ENCODE data around the gene EPHB1. TPM values are rescaled to one million over a fixed set of nuclear protein-coding genes. Genes with fewer than 3 reads are reported as not detected.

Gene EPHB1
- total RNA-seq, 1 experiment from 2014 or later: 7.0 TPM

- Mint-ChIP-seq H3K36me3 (no peaks in the 10 kb centered on the region), H3K27ac (no peak overlapping the region), H3K4me1 (peaks cover 20% of the 10 kb centered on the region), H3K4me3 (peak overlapping the region; percentile 96), H3K9me3 (no peaks in the 10 kb centered on the region), H3K27me3 (ENCODE audit: low read depth) (peaks cover 66% of the 10 kb centered on the region)
- ATAC-seq: no peak
- DNase-seq (ENCODE audit: low spot score): peak; percentile 30
- ChIA-PET CTCF (interaction anchor here (0.7 to 4.2 kb wide), 7 partner anchors 40 to 717 kb away, joined by 3 to 85 read pairs (median 41); no protein-coding TSS in a partner anchor), POLR2A (interaction anchor here (0.5 kb wide), 1 partner anchor 423 kb away, joined by 3 read pairs; no protein-coding TSS in a partner anchor)
- no peak for TF ChIP-seq FOXK1 (CRISPR knock-in tag; IDR thresholded peaks at IDR 0.05)
- TF ChIP-seq IRF2 (CRISPR knock-in tag; IDR thresholded peaks at IDR 0.05; ENCODE audit: borderline replicate concordance, low read depth): no peak
- TF ChIP-seq, protein P1, sequence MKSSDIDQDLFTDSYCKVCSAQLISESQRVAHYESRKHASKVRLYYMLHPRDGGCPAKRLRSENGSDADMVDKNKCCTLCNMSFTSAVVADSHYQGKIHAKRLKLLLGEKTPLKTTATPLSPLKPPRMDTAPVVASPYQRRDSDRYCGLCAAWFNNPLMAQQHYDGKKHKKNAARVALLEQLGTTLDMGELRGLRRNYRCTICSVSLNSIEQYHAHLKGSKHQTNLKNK (CRISPR knock-in tag; IDR thresholded peaks at IDR 0.05): no peak
- TF ChIP-seq TP53 (CRISPR knock-in tag; IDR thresholded peaks at IDR 0.05): no peak
- TF ChIP-seq NR1H2 (CRISPR knock-in tag; IDR thresholded peaks at IDR 0.05): no peak
- TF ChIP-seq, protein P2, sequence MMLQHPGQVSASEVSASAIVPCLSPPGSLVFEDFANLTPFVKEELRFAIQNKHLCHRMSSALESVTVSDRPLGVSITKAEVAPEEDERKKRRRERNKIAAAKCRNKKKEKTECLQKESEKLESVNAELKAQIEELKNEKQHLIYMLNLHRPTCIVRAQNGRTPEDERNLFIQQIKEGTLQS (CRISPR knock-in tag; conservative IDR thresholded peaks at IDR 0.05): no peak
- TF ChIP-seq EMX1 (CRISPR knock-in tag; IDR thresholded peaks at IDR 0.05): no peak
- TF ChIP-seq, protein P3, sequence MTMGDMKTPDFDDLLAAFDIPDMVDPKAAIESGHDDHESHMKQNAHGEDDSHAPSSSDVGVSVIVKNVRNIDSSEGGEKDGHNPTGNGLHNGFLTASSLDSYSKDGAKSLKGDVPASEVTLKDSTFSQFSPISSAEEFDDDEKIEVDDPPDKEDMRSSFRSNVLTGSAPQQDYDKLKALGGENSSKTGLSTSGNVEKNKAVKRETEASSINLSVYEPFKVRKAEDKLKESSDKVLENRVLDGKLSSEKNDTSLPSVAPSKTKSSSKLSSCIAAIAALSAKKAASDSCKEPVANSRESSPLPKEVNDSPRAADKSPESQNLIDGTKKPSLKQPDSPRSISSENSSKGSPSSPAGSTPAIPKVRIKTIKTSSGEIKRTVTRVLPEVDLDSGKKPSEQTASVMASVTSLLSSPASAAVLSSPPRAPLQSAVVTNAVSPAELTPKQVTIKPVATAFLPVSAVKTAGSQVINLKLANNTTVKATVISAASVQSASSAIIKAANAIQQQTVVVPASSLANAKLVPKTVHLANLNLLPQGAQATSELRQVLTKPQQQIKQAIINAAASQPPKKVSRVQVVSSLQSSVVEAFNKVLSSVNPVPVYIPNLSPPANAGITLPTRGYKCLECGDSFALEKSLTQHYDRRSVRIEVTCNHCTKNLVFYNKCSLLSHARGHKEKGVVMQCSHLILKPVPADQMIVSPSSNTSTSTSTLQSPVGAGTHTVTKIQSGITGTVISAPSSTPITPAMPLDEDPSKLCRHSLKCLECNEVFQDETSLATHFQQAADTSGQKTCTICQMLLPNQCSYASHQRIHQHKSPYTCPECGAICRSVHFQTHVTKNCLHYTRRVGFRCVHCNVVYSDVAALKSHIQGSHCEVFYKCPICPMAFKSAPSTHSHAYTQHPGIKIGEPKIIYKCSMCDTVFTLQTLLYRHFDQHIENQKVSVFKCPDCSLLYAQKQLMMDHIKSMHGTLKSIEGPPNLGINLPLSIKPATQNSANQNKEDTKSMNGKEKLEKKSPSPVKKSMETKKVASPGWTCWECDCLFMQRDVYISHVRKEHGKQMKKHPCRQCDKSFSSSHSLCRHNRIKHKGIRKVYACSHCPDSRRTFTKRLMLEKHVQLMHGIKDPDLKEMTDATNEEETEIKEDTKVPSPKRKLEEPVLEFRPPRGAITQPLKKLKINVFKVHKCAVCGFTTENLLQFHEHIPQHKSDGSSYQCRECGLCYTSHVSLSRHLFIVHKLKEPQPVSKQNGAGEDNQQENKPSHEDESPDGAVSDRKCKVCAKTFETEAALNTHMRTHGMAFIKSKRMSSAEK (CRISPR knock-in tag; IDR thresholded peaks at IDR 0.05; ENCODE audit: borderline replicate concordance): no peak
- TF ChIP-seq HMGA2 (CRISPR knock-in tag; IDR thresholded peaks at IDR 0.05): no peak
- TF ChIP-seq ARID4B (CRISPR knock-in tag; IDR thresholded peaks at IDR 0.05; ENCODE audit: borderline replicate concordance): no peak
- no peak for TF ChIP-seq E2F1 (CRISPR knock-in tag; IDR thresholded peaks at IDR 0.05)
- no peak for TF ChIP-seq NR2C2 (CRISPR knock-in tag; IDR thresholded peaks at IDR 0.05)
These were observed 2.1 kb downstream of the EPHB1 start for GRCh38 chr3:134797057-134797740.

GRCh38 chr3:134797741-134798451 lies 2.8 kb downstream of the EPHB1 start:
- H3K4me1 Mint-ChIP-seq: peaks cover 20% of the 10 kb centered on the region
- CTCF ChIA-PET: interaction anchor here (0.6 to 4.2 kb wide), 3 partner anchors 26 to 182 kb away, joined by 4 to 85 read pairs (median 4); no protein-coding TSS in a partner anchor
- H3K9me3 Mint-ChIP-seq: no peaks in the 10 kb centered on the region
- H3K27me3 Mint-ChIP-seq (ENCODE audit: low read depth): peaks cover 59% of the 10 kb centered on the region
- no peak overlapping the region for H3K27ac Mint-ChIP-seq
- H3K4me3 Mint-ChIP-seq: peak overlapping the region; percentile 96
- ATAC-seq (no peak), DNase-seq (ENCODE audit: low spot score) (no peak)
- POLR2A ChIA-PET: no interaction called here
- no peaks in the 10 kb centered on the region for H3K36me3 Mint-ChIP-seq
- no peak for TF ChIP-seq NFATC4 (CRISPR knock-in tag; IDR thresholded peaks at IDR 0.05)
- no peak for TF ChIP-seq SMAD4 (CRISPR knock-in tag; IDR thresholded peaks at IDR 0.05)
- TF ChIP-seq SP1 (CRISPR knock-in tag; conservative IDR thresholded peaks at IDR 0.05): no peak
- no peak for TF ChIP-seq HMGXB4 (CRISPR knock-in tag; IDR thresholded peaks at IDR 0.05)
- no peak for TF ChIP-seq CBFB (CRISPR knock-in tag; IDR thresholded peaks at IDR 0.05; ENCODE audit: low read depth)
- no peak for TF ChIP-seq ZNF671 (CRISPR knock-in tag; IDR thresholded peaks at IDR 0.05)
- no peak for TF ChIP-seq MXD4 (CRISPR knock-in tag; IDR thresholded peaks at IDR 0.05; ENCODE audit: borderline replicate concordance)
- TF ChIP-seq, protein P4, sequence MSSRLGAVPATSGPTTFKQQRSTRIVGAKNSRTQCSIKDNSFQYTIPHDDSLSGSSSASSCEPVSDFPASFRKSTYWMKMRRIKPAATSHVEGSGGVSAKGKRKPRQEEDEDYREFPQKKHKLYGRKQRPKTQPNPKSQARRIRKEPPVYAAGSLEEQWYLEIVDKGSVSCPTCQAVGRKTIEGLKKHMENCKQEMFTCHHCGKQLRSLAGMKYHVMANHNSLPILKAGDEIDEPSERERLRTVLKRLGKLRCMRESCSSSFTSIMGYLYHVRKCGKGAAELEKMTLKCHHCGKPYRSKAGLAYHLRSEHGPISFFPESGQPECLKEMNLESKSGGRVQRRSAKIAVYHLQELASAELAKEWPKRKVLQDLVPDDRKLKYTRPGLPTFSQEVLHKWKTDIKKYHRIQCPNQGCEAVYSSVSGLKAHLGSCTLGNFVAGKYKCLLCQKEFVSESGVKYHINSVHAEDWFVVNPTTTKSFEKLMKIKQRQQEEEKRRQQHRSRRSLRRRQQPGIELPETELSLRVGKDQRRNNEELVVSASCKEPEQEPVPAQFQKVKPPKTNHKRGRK (CRISPR knock-in tag; IDR thresholded peaks at IDR 0.05; ENCODE audit: borderline replicate concordance): no peak
